Esophagus squamous epithelium (tissue), 5 donors: Measurements from ENCODE around the gene C1QTNF2. TPM values are rescaled to one million over a fixed set of nuclear protein-coding genes. Genes with fewer than 3 reads are reported as not detected.
"Not testable (repeated sequence)": the region's sequence is repeated elsewhere in the genome, so short reads cannot be mapped to it uniquely, and the experiment has no call there.

Experiments
- DNase-seq: peaks from one replicate; lab custom pipeline; 2025; lab: John Stamatoyannopoulos, UW
- H3K27ac ChIP-seq, 4 donors: fragments of 200-600 bp; sonication (generic); one replicate each; pipeline ENCODE4 v1.5.1; 2016 to 2019; ENCODE audit warnings: mild to moderate bottlenecking in 1 of 4
- H3K27me3 ChIP-seq, 4 donors: fragments of 200-600 bp; sonication (generic); 1 replicate in 3 of 4; 2 replicates in 1 of 4; pipeline versions ENCODE4 v1.5.1 to v1.6.0; 2017 to 2021; ENCODE audit warnings: antibody characterized with exemption in 1 of 4
- H3K36me3 ChIP-seq, 3 donors: fragments of 200-600 bp; sonication (generic); one replicate each; pipeline ENCODE4 v1.5.1; 2016 to 2019
- H3K4me1 ChIP-seq, 3 donors: fragments of 200-600 bp; sonication (generic); one replicate each; pipeline ENCODE4 v1.5.1; 2017 to 2019
- H3K4me3 ChIP-seq, 4 donors: fragments of 200-600 bp; sonication (generic); 1 replicate in 3 of 4; 2 replicates in 1 of 4; pipeline ENCODE4 v1.5.1; 2016 to 2019; ENCODE audit warnings: mild to moderate bottlenecking in 2 of 4, moderate library complexity in 1 of 4
- H3K9me3 ChIP-seq, 3 donors: fragments of 200-600 bp; sonication (generic); one replicate each; pipeline ENCODE4 v1.5.1; 2016 to 2019
- POLR2A ChIP-seq, 4 donors: fragments of 450-650 bp; IDR thresholded peaks; one replicate each; pipeline ENCODE4 v1.6.1; 2017; ENCODE audit warnings: antibody characterized with exemption in 4 of 4, mild to moderate bottlenecking in 4 of 4, moderate library complexity in 3 of 4
- WGBS, 2 donors: methylation state at CpG; one replicate each; pipeline ENCODE4 v1.1.5; 2018; 5-methylcytosine and 5-hydroxymethylcytosine counted together
- intact Hi-C: fragments of 100-400 bp; cut with DNase I; formaldehyde crosslinking; loops from one replicate; pipeline ENCODE4 v1.15.0; 2022
- total RNA-seq, 4 donors: library from RNA; depleted of rRNA; stranded (reverse); fragments of >200 nt; gene quantifications; one replicate each; pipeline ENCODE4 v1.1.0, GENCODE V29; 2016
- TF ChIP-seq, protein P1 (sequence below), 6 experiments: fragments of 450-650 bp in 4 of 6; fragments of 200-600 bp in 2 of 6; sonication (generic) in 2 of 6; IDR thresholded peaks; one replicate each; pipeline ENCODE4 v1.5.1; 2016 to 2019; ENCODE audit warnings: antibody characterized with exemption in 6 of 6, mild to moderate bottlenecking in 4 of 6, moderate library complexity in 4 of 6
- donor health status: DM: yes; HTN: yes; CAD: no.

Gene C1QTNF2
- total RNA-seq, 4 donors from 2014 or later: 0.23 to 0.95 (median 0.62) TPM

DNA sequence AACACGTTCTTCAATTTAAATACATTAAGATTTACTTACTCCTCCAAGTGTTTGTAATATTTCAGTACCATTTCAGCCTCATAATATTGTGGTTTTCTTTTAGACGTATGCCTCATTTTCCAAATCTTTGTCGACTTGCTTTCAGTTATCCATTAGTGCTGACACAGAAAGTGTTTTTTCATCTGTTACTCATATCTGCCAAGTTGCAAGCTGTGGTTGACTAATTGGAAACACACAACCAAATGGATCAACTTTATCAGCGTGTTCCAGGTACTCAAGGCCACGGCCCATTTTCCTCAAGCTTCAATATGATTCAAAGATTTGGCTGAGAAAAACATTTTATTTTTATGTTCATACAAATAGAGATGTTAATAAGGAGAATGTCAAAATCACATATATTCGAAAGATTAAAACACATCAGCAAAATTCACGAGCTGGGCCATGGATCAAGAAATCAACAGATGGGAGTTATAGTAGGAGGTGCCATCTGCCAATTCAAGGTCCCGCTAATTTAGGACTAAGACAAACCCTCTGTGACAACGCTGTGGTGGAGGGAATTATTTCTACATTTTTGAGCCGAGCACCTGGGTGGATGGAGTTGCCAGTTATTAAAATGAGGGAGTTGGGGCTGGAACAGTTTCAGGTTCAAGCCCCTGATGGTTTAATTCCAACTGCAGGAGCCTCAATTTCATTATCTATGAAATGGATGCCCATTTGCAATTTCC, 30.9 kb downstream of the C1QTNF2 start:
- Histone ChIP-seq H3K27ac (no peak overlapping the region), H3K27me3 (no peaks in the 10 kb centered on the region), H3K9me3 (no peaks in the 10 kb centered on the region), H3K4me3 (no peak overlapping the region), H3K4me1 (peaks cover 0 to 9% (median 5%) of the 10 kb centered on the region in 3 donors), H3K36me3 (no peaks in the 10 kb centered on the region)
- TF ChIP-seq, protein P1, sequence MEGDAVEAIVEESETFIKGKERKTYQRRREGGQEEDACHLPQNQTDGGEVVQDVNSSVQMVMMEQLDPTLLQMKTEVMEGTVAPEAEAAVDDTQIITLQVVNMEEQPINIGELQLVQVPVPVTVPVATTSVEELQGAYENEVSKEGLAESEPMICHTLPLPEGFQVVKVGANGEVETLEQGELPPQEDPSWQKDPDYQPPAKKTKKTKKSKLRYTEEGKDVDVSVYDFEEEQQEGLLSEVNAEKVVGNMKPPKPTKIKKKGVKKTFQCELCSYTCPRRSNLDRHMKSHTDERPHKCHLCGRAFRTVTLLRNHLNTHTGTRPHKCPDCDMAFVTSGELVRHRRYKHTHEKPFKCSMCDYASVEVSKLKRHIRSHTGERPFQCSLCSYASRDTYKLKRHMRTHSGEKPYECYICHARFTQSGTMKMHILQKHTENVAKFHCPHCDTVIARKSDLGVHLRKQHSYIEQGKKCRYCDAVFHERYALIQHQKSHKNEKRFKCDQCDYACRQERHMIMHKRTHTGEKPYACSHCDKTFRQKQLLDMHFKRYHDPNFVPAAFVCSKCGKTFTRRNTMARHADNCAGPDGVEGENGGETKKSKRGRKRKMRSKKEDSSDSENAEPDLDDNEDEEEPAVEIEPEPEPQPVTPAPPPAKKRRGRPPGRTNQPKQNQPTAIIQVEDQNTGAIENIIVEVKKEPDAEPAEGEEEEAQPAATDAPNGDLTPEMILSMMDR (IDR thresholded peaks at IDR 0.05): no peak
- TF ChIP-seq POLR2A (IDR thresholded peaks at IDR 0.05): no peak
- DNase-seq: no peak
- intact Hi-C loops: loop anchor here (10.0 kb wide), 1 partner anchor 315 kb away; no protein-coding TSS in a partner anchor
- 65 to 68% methylated on average over 10 of the region's 10 CpGs for WGBS, 2 donors

DNA sequence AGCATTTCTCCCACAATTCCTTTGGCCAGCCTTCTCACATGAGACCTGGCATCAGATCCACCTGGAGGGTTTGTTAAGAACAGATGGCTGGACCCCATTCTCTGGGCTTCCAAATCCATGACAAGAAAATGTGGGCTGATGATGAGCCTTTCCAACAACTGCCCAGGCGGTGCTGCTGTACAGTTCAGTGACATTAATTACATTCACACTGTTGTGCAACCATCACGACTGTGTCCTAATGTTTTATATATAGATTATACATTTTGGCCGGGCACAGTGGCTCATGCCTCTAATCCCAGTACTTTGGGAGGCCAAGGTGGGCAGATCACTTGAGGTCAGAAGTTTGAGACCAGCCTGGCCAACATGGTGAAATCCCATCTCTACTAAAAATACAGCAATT, 35.7 kb downstream of the C1QTNF2 start:
- 78 to 94% methylated on average over 2 to 3 of the region's 3 CpGs for WGBS, 2 donors
- H3K27me3 ChIP-seq, H3K27ac ChIP-seq, H3K4me1 ChIP-seq, intact Hi-C loops, H3K36me3 ChIP-seq, H3K9me3 ChIP-seq, H3K4me3 ChIP-seq, DNase-seq: not testable (repeated sequence)

DNA sequence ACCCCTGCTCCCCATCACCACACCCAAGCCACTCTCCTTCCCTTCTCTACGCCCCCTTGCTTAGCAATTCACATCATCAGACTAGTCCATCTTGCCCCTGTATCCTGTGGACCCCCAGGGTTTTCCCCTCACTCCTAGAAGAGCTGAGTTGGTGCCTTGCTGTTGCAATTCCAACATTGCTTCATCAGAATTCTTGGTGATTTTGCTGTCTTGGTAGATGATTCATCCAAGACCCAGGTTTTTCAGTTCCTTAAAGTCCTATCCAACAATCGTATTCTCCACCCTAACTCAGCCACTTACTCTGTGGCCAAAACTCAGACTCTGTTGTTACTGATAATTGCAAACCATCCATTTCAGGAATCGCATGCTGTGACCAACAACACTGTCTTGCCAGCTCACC, 36.7 kb downstream of the C1QTNF2 start:
- Histone ChIP-seq H3K27ac (no peak overlapping the region), H3K9me3 (no peaks in the 10 kb centered on the region), H3K4me3 (no peak overlapping the region), H3K4me1 (no peaks in the 10 kb centered on the region), H3K36me3 (no peaks in the 10 kb centered on the region), H3K27me3 (no peaks in the 10 kb centered on the region)
- intact Hi-C loops: no loop called here
- TF ChIP-seq, protein P1 (IDR thresholded peaks at IDR 0.05): no peak
- no peak for TF ChIP-seq POLR2A (IDR thresholded peaks at IDR 0.05)
- WGBS, 2 donors: 69 to 70% methylated on average over 3 of the region's 3 CpGs
- no peak for DNase-seq

DNA sequence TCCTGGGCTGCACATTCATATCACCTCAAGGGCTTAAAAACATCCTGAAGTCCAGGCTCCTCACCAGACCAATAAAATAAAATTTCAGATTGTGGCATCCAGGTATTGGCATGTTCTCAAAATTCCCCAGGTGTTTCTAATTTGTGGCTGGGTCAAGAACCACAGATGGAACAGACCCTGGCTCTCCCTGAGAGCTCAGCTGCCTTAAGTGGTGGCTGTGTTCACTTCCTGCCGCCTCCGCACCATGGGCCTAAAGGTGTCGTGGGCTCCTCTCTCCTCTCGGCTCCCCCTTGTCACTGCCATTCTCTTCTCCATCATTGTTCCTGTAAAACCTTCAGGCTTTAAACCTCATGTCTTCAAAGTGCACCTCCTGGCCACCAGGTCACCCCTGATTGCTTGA, 40.2 kb downstream of the C1QTNF2 start:
- no peaks in the 10 kb centered on the region for H3K9me3 ChIP-seq
- no peaks in the 10 kb centered on the region for H3K36me3 ChIP-seq
- no peak for DNase-seq
- TF ChIP-seq, protein P1 (IDR thresholded peaks at IDR 0.05): no peak
- TF ChIP-seq POLR2A (IDR thresholded peaks at IDR 0.05): no peak
- no peaks in the 10 kb centered on the region for H3K4me1 ChIP-seq
- 80 to 81% methylated on average over 4 of the region's 4 CpGs for WGBS, 2 donors
- H3K27me3 ChIP-seq: no peaks in the 10 kb centered on the region
- no peak overlapping the region for H3K27ac ChIP-seq
- intact Hi-C loops: no loop called here
- H3K4me3 ChIP-seq: no peak overlapping the region

GRCh38 chr5:160327818-160328217, 42.6 kb downstream of the C1QTNF2 start:
- H3K27ac ChIP-seq: no peak overlapping the region

More at GRCh38 chr5:160327818-160328217, 42.6 kb downstream of the C1QTNF2 start:
- 71 to 85% methylated on average over 6 of the region's 6 CpGs for WGBS, 2 donors
- no peak for DNase-seq
- Histone ChIP-seq H3K4me3 (no peak overlapping the region), H3K36me3 (no peaks in the 10 kb centered on the region), H3K4me1 (no peaks in the 10 kb centered on the region), H3K9me3 (no peaks in the 10 kb centered on the region), H3K27me3 (no peaks in the 10 kb centered on the region)
- TF ChIP-seq, protein P1 (IDR thresholded peaks at IDR 0.05): no peak
- TF ChIP-seq POLR2A (IDR thresholded peaks at IDR 0.05): no peak
- intact Hi-C loops: no loop called here
